DMS153 (cell line): ENCODE measurements around the gene FBLIM1.

Experiments
- DNase-seq: peaks from one replicate; lab custom pipeline; 2025; lab: John Stamatoyannopoulos, UW

FBLIM1 gene

GRCh38 chr1:15731735-15732685 lies 26.6 kb upstream of the FBLIM1 start:
- no peak for DNase-seq

DNA sequence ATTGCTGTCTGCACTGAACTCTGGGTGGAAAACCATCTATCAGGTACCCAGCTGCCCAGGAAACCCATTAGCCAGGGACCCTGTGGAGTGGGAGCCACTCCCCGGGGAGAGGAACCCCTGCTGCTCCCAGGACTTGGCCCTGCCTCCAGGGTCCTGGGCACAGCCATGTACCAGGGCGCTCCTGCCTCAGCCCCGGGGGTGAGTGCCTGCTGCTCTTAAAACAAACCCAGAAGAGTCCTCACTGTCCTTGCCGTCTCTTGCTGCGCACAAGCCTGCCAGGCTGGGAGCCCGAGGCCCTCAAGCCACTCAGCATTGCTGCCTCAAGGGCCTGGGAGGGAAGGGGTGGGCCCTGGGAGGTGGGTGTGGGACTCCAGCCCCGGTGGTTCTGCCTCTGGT lies 25.9 kb upstream of the FBLIM1 start:
- no peak for DNase-seq

DNA sequence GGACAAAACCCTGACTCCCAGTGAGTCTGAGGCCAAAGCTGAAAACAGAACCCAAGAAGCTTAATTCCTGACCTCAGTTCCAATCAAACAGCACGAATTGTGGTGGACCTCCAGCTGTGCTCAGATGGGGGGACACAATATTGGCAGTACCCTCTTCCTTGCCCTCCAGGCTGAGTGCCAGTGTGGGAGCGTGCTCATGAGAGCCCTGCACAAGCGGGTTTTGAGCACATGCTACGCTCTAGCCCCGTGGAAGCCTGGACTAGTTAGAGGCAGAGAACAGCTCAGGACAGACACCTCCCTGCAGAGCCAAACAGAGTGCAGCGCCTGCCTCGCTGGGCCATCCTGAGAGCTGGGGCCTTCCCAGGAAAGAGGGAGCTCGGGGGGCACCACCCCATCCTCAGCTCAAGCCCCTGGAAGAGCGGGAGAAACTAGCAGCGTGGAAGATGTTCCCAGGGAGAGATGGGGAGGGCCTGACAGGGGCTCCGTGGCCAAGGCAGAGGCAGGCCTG lies 25.3 kb upstream of the FBLIM1 start:
- no peak for DNase-seq

DNA sequence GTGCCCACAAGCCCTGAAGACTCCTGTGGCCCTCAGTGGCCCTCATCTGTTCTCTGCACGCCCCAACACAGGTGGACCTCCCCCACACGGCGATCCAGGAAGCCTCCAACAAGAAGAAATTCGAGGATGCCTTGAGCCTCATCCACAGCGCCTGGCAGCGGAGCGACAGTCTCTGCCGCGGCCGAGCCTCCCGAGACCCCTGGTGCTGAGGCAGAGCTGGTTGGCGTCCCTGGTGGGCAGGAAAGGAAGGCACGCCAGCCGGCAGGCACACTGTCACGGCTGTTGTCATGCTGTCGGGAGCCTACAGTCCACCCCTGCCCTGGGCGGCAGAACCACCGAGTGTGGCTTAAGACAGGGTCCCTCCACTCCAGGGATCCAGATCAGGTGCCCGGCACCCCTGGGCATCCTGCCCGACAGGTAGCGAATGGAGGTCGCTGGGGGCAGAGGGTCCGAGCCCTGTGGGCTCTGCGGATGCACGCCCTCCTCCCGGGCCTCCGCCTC lies 24.8 kb upstream of the FBLIM1 start:
- no peak for DNase-seq

DNA sequence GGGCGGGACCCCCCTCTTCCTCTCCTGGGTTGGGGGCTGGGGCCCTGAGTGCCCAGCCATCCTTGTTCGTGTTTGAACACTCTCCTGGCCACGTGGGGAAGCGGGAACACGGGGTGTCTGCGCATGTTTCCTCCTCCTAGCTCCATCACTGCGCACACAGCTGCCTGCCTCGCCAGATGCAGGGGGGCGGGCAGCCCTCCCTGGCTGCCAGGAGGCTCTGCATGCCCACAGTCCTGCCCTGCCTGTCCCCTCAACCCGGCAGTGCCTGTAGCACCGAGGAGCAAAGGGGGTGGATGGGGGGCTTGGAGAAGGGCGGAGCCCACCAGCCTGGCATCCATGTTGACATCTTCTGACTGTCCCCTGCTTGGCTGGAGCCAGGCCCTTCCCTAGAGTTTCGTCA lies 24.3 kb upstream of the FBLIM1 start:
- no peak for DNase-seq

DNA sequence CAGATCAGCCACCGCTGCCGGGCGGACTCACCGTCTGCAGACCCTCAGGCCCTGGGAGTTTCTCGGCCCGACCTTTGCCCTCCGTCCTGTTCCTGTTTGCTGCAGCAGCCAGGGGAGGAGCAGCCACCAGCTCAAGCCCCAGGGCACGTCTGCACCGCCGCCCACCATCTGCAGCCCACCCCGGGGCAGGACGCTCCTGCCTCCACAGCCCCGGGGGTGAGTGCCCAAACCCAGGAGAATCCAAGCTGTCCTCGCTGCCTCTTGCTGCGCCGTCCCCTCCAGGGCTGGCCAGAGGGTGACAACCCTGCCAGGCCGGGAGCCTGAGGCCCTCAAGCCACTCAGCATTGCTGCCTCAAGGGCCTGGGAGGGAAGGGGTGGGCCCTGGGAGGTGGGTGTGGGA lies 23.7 kb upstream of the FBLIM1 start:
- no peak for DNase-seq

DNA sequence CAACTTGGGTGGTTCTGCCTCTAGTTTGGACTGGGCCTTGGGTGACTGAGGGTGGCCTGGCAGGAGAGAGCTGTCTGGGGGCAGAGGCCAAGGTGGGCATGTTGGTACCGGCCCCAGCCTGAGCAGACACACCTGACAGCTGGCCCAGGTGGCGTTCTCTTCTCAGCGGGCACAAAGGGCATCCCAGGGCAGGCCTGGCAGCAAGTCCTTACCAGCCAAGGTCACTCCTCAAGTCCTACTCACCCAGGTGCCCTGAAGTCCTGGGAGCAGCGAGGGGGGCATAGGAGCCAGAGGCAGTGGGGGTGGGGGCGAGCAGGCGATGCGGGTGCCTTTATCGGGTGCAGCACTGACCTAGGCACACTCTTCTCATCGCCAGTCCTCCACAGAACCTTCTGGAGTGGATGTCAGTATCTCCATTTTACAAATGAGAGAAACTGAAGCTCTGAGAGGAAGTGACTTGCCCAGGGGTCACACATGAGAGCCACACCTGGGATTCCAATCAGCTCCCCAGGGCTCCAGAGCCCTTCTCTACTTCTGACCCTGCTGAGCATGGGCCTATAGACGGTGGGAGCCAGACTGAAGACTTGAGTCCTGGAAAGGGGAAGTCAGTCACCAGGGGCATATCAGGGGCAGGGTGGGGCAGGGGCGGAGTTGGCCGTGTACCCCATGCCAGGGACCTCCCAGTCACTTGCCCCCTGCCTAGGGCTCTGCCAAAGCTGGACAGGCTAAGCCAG lies 23.1 kb upstream of the FBLIM1 start:
- DNase-seq: no peak

- DNase-seq: peak; percentile 86
Observed at GRCh38 chr1:15736038-15736891, 22.3 kb upstream of the FBLIM1 start, which contains the start of gene SLC25A34. TSS of gene SLC25A34 (plus strand) at chr1:15736258. CDS start at chr1:15736486, 228 bp downstream.

DNA sequence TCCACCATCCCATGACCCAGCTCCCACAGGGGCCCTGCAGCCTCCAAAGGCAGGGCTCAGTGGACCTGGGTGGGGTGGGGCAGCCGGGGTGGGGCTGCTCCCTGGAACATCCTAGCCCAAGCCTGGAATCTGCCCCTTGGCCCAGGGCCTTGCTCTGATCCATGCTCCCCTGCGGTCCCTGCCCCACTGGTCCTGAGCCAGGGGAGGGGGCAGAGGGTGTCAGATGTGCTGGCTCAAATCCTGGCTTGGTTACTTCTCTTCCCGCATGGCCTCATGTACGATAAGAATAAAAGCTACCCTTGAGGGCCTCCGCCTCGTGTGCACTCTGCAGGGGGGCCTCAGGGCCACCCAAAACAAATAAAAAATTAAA lies 21.7 kb upstream of the FBLIM1 start:
- no peak for DNase-seq

- DNase-seq: no peak
Observed at GRCh38 chr1:15737324-15738319, 21.0 kb upstream of the FBLIM1 start.

DNA sequence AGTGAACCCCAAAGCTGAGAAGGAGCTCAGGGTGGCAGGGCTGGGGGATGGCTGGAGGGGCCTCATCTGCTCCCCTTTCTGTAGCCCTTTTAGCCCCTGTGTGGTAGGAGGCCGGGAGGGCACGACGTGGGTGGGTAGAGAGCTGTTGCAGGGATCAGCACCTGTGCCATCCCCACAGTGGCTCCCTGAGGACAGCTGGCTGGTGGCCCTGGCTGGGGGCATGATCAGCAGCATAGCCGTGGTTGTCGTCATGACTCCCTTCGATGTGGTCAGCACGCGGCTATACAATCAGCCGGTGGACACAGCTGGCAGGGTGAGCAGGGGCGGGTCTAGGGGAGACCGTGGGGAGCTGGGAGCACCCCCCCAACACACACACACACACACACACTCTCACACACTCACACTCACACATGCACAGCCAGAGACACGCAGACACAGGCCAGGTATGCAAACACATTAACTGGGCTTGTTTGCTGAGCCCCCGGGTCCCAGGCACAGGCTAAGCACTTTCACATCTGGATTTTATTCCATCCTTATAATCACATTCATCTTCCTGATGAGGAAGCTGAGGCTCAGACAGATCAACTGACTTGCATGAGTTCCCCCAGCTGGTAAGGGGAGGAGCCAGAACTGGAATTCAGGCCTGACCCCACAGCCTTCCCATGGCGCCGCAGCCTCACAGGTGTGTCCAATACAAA lies 20.0 kb upstream of the FBLIM1 start:
- no peak for DNase-seq

GRCh38 chr1:15739259-15739658 lies 19.3 kb upstream of the FBLIM1 start:
- DNase-seq: no peak

GRCh38 chr1:15739745-15740144 lies 18.9 kb upstream of the FBLIM1 start:
- no peak for DNase-seq

DNA sequence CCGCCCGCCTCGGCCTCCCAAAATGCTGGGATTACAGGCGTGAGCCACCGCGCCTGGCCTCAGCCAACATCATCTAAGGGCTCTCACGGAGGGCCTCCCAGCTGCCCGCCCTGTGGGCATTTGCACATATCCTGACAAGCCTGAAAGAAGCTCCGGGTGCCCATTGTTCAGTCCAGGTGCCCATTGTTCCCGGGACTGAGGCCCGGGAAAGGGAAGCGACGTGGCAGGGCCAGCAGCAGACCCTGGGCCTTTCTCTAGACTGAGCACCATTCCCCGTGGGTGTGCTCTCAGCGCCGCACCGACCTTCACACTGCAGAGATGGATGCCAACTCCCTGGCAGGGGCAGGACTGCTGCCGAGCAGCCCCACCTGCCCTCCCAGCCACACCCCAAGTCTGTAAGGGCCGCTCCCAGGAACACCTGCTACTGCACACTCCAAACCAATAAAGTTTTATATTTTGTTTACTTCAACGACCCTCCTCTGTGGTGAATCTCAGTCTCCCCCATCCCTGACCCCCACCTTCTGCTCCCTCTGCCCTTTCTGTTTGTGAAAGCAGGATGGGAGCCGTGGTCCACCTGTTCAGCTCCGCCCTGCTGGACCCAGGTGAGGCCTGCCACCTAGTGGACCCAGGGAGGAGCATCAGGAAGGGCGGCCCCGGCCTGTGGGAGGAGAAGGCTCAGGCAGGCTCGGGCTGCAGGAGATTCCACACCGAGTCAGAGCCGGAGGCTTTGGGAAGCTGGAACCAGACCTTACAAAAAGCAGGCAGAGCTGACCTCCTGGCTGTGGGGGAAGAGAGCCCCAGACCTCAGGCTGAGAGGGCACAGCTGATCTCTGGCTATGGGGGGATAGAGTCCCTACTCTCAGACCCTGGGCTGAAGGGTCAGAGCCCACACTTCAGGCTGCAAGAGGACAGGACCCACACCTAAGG lies 17.4 kb upstream of the FBLIM1 start:
- DNase-seq: peak; percentile 57

DNA sequence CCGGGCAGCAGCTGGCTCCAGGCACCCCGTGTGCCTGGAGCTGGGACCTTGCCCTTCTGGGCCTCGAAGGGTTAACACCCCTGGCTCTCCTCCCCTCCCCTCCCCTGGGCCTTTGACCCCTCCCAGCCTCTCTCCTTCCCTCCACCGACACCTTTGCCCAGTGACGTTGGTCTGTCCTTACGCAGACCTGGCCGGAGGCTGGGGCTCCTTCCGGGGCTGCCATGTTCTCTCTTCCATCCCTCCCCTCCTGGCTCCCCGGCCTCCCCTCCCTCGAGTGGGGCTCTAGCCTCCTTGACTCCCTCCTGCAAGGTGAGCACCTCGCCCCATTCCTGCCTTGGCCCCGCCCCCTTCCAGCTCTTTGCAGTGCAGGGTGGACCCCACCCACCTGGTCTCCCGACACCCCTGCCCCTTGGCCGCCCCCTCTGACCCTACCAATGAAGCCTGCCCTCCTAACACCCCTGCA lies 16.2 kb upstream of the FBLIM1 start, which contains the start of gene TMEM82:
Gene TMEM82, plus strand, starts transcription at position 161 of the 463 bp plus-strand sequence. Its CDS starts 61 bp downstream, at position 222.
- no peak for DNase-seq

DNA sequence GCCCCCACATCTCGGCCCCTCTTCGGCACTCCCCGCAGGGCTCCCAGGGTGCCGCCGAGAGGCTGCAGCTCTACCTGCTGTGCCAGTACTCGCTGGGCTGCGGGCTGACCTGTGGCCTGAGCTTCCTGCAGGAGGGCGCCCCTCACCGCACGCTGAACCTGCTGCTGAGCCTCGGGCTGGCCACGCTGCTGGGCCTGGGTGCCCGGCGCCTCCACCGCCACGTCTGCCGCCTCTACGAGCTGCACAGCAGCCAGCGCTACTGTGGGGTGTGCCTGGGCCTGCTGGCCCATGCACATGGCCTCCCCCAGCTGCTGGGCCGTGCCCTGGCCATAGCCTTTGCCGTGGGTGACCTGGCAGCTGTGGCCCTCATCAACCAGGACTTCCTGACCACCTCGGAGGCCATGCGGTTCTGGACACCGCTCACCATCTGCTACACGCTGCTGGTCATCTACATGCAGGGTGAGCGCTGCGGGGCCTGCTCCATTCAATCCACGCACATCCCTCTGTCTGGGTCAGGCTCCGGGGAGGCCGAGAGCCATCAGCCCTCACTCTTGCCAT lies 14.4 kb upstream of the FBLIM1 start:
- no peak for DNase-seq

DNA sequence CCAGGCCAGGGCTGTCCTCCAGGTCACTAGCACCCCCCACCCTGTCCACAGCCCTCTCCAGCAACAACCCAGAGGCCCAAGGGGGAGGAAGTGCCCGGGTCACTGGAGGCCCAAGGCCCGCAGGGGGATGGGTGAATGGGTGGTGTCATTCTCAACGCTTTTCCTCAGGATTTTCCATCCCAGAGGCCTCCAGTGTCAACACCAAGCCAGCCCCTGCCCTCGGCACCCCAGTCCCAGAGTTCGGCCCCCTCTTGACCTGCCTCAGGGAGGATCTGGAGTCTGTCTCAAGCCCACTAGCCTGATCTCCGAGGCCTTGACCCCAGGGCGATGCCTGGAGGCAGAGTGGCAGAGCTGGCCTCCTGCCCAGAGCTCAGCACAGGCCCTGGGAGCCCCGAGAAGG lies 11.2 kb upstream of the FBLIM1 start:
- DNase-seq: no peak

DNA sequence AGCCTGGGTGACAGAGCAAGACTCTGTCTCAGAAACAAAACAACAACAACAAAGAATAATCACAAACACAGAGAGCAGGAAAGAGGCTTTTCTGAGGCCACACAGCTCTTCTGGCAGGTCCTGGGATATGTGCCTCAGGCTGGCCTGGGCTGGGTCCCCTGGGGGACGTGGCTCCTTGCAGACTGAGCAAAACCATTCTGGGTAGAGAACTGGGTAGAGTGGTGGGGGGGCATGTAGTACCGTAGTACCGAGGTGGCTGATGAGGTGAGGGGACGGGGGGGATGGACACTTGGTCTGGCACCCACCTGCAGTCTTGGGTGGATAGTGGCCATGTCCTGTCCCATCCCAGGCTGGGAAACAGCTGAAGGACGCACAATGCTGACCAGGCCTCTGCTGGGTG lies 10.3 kb upstream of the FBLIM1 start:
- no peak for DNase-seq
